ENCODE results near the gene HNF4A.

DNA sequence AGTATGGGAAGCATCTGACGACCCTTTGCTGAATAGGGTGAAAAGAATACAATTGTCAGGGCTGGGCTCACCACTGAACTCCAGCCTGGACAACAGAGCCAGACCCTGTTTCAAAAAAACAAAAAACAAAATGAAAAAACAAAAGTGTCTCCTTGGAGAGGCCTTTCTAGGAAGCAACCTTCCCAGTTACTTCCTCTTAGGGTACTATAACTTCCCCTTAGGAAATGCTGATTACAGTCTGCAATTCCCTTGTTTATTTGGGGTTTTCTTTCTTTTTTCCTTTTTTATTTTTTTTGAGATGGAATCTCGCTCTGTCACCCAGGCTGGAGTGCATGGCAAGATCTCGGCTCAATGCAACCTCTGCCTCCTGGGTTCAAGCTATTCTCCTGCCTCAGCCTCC, 99.6 kb downstream of the HNF4A start:
- TF ChIP-seq, protein P1, sequence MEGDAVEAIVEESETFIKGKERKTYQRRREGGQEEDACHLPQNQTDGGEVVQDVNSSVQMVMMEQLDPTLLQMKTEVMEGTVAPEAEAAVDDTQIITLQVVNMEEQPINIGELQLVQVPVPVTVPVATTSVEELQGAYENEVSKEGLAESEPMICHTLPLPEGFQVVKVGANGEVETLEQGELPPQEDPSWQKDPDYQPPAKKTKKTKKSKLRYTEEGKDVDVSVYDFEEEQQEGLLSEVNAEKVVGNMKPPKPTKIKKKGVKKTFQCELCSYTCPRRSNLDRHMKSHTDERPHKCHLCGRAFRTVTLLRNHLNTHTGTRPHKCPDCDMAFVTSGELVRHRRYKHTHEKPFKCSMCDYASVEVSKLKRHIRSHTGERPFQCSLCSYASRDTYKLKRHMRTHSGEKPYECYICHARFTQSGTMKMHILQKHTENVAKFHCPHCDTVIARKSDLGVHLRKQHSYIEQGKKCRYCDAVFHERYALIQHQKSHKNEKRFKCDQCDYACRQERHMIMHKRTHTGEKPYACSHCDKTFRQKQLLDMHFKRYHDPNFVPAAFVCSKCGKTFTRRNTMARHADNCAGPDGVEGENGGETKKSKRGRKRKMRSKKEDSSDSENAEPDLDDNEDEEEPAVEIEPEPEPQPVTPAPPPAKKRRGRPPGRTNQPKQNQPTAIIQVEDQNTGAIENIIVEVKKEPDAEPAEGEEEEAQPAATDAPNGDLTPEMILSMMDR (IDR thresholded peaks at IDR 0.05): no peak
- TF ChIP-seq POLR2A (IDR thresholded peaks at IDR 0.05): no peak

Data from uterus (tissue), 2 donors.